DMS153 treated with DMSO at 0.1 percent for 48 hours (cell line): ENCODE measurements around the gene UBN1.
A peak's percentile ranks its signal among the peaks of the same experiment; 100 is the strongest.

Experiments used
- DNase-seq: peaks from one replicate; lab custom pipeline; 2025; ENCODE audit not compliant: unreplicated experiment; lab: John Stamatoyannopoulos, UW

Gene UBN1, protein sequence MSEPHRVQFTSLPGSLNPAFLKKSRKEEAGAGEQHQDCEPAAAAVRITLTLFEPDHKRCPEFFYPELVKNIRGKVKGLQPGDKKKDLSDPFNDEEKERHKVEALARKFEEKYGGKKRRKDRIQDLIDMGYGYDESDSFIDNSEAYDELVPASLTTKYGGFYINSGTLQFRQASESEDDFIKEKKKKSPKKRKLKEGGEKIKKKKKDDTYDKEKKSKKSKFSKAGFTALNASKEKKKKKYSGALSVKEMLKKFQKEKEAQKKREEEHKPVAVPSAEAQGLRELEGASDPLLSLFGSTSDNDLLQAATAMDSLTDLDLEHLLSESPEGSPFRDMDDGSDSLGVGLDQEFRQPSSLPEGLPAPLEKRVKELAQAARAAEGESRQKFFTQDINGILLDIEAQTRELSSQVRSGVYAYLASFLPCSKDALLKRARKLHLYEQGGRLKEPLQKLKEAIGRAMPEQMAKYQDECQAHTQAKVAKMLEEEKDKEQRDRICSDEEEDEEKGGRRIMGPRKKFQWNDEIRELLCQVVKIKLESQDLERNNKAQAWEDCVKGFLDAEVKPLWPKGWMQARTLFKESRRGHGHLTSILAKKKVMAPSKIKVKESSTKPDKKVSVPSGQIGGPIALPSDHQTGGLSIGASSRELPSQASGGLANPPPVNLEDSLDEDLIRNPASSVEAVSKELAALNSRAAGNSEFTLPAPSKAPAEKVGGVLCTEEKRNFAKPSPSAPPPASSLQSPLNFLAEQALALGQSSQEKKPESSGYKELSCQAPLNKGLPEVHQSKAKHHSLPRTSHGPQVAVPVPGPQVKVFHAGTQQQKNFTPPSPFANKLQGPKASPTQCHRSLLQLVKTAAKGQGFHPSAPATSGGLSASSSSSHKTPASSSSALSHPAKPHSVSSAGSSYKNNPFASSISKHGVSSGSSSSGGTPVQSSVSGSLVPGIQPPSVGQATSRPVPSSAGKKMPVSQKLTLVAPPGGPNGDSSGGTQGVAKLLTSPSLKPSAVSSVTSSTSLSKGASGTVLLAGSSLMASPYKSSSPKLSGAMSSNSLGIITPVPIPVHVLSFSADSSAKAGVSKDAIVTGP (N-terminal part only)

DNA sequence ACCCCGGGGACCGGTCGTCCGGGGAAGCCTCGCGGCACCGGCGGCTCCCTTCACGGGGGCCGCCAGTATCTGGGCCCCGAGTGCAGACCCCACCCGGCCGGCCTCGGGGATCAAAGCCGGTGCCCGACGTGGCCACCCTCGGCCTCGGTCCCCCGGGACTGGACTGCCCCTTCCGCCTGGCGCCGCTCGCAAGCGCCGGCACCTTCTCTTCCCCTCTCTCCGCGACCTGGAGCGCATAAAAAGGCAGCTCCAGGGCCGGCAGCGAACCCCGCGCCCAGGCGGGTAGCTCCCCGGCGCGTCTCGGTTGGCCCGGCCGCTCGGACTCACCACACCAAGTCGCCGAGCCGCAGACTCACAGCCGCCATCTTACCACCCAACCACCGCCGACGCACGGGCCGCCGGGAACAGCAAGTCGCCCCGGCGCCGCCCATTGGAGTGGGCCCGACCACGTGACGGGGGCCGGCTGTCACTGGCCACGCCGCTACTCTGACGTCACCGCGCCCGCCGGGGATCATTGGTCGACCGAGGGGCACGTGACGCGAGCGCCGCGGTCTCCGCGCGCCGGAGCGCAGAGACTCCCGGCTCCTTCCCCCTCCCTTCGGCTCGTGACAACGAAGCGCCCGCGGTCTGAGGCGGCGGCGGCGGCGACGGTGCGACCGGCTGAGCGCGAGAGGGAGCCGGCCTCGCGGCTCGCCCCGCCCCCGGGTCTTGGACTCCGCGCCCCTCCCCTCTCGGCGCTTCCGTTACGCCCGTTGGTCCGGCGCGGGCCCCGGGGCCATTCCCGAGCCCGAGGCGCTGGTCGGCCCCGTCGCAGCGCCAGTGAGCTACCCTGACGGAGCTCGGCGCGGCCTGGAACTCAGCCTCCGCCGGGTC is at the start of gene UBN1, which contains the start of gene GLYR1:
Gene UBN1 (plus strand): TSS at position 581 of the 873 bp plus-strand sequence. CDS start 5,437 bp downstream, outside the sequence.
Gene GLYR1 (minus strand): TSS at position 388 of the 873 bp plus-strand sequence. CDS start 23 bp downstream, at position 365.
- peak; percentile 95 for DNase-seq

DNA sequence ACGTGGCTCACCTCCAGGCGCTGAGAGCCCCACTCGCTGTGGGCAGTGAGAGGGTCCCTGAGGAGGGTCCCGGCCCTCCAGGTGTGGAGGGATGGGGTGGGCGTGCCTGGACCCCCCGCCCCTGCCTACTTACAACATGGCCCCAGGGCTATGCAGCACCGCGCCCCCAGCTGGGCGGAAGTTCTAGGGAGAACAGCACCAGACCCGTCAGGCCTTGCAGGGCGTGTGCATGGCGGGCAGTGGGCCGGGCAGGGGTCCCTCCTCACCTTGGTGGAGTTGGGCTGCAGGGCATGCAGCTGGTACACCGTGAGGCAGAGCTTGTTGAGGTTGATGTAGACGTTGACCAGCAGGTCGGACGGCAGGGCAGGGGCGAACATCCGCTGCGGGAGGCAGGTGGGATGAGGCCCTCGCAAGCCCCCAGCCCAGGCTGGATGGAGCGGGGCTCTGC is 49.5 kb upstream of the UBN1 start:
- DNase-seq = no peak

DNA sequence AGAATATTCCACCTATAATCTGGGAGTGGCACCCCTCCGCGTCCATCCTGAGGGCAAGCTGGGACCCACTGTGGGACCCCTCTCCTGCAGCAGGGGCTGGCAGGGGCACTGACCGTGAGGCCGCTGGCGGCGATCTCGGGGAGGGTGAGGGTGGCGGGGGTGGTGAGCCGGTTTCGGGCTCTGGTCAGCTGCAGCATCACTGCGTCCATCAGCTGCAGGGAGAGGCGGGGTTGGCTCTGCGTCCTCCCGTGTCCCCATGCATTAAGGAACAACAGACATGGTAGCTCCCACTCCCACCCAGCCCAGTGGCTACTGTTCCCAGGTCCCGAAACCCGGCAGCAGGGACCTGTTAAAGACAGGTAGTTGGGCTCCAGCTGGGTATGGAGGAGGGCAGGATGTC is 48.8 kb upstream of the UBN1 start:
- no peak for DNase-seq

DNA sequence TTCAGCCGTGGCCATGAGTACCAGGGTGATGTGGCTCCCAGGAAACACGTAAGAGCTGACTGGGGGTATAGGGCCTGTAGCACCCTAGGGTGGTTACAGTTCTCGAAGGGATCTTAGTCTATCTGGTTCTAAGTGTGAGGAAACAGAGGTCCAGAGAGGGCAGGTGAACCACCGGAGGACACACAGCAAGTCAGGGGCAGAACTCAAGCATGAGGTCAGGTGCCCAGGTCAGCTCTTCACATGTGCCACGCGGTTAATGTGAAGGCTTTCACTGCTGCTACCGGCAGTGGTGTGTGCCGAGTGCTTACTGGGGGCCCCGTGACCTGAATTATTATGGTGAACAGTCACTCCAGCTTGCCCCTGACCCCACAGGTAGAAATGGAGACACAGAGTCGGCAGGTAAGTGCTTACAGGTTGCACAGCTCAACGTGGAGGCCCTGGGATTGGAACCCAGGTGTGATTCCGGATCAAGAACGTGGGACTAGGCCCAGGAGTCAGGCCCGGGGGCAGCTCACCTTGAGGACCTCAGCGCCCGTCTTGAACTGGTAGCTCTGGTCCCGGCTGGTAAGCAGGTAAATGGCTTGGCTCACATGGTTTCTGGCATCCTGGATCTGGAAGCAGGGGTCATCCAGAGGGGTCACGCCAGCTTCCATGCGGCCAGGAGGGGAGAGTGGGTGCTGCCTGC is 48.0 kb upstream of the UBN1 start:
- DNase-seq = no peak

DNA sequence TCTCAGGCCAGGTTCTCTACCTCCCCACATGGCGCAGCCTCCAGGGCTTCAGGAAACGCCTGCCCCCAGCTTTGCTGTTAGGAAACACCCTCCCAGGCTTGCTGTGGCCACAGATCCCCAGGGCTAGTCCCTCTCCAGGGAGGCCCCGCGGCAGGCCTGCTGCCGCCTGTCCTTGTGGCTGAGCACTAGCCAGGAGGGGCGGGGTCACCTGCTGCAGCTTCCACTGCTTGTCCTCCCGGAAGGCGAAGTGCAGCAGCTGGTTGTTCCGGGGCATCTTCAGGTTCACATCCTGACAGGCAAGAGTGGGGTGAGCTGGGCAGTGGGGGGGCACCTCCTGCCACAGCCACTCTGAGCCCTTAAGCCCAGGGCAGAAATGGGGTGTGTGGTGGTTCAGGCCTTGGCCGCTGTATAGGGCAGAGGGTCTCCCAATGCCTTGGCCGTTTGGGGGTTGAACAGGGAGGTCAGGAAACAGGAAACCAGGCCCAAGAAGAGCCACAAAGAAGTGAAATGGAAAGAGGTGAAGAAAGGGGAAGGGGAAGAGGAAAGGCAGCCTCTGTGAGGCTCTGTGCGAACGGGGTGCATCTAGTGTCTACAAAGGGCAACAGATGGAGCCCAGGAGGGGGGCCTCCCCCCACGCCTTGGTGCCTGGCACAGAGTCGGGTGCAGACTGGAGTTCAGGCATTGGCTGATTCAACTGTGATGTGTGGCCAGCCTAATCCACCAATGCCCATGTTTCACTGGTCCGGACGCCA is 46.8 kb upstream of the UBN1 start:
- DNase-seq = peak; percentile 79

DNA sequence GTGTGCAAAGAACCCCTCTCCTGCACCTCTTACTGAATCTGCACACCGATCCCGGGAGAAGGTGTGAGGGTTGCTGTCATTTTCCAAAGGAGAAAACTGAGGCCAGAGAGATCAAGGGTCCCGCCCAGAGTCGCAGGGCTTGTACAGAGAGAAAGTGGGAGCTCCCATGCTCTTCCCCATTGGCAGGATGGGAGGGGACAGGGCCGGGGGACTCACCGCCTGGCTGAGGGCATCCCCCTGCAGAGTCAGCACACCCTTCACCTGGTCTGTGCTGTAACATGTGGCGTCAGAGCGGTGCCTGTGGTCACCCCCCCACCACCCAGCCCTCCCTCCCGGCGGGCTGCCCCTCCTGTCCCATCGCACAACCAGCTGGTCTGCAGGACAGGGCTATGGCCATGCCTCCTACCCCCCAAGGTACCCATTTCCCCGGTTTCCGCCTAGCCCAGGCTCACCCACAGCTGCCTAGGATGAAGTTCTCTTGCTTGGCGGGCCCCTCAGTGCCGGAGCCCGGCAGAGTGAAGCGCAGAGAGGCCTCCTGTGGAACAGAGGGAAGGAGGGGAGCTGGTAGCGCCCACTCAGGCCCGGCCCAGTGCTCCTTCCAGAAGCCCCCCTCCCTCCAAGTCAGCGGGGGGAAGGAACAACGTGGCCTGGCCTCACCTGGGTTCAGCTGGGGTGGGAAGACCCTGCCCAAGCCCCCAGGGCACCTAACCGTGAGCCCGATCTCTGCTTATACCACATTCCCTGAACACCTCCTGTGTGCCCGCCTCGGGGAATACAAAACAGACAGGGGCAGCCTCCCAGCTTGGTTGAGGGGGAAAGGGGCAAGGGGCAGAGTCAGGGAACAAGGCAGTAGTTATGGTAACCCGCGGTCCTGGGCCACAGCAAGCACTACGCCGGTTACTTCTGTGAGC is 46.0 kb upstream of the UBN1 start:
- DNase-seq = no peak

DNA sequence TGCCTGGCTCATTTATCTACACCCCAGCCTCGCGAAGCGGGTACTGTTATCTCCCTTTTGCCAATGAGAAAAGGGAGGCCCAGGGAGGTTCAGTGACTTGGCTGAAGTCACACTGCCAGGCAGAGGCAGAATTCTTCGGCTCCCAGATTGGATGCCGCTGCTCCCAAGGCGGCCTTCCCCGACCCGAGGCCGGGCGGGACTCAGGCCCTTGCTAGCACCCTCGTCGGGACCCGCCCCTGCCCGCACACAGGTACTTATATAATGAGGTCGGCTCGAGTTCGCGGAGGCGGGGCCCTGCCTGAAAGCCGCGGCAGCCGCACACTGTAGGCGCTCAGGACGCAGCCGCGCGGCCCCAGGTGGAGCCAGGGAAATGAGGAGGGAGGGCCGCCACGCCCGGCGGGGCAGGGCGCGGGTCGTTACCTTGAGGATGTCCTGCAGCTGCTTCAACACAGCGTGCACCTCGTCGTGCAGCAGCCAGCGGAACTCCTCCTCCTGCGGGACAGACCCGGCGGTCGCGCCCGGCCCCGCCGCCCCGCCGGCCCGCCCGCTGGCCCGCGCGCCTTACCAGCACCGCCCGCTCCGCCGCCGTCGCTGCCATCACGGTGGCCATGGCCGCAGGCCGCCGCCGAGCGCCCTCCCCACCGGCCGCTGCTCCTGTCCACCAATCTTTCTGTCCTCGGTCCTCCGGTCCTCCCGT is 45.2 kb upstream of the UBN1 start, which contains the start of gene ROGDI:
Gene ROGDI (minus strand): TSS at position 672 of the 697 bp plus-strand sequence. CDS start 62 bp downstream, at position 610.
- DNase-seq = peak; percentile 84

DNA sequence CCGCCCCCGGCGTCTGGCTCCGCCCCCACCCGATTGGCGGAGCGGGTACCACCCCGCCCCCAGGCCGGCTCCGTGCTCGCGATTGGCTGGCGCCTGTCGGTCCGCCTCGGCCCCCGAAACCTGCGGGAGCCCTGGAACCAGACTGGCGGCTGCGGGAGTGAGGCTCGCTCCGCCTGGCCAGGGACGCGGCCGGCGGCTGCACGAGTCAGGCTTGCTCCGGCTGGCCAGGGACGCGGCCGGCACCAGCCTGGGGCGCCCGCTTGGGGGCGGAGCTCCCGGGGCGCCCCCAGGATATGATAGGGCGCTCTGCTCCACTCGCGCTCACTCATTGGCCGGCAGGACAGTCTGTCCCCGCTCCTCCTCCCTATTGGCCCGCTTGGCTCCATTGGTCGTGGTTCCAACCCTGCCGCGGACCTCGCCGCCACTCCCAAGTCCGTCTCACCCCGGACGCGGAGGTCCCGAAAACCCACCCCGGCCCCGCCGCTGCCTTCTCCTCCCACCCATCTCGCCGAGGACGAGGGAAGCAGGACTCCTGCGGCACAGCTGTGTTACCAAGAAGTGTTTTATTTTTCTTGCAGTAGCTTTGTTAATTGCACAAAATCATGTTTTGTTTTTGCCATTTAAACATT is 44.5 kb upstream of the UBN1 start:
- peak; percentile 83 for DNase-seq

DNA sequence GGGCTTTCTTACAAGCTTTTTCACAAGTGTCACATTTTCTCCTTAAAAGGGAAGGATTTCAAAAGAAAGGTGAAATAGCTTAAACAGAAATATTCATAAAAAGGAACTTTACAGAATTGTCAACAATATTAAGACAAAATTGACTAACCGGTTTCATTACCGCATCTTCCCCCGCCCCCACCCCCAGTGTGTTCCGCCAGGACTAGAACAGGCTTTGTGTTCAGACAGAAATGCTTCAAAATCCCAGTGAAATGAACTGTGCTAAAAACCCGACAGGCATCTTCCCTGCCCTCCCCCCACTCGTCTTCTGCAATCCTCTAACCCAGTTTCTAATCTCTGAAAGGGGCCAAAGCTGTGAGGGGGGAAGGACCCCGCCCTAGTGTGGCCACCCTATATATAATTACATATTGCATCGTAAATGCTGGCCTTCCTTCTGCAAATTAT is 43.9 kb upstream of the UBN1 start:
- DNase-seq = no peak

DNA sequence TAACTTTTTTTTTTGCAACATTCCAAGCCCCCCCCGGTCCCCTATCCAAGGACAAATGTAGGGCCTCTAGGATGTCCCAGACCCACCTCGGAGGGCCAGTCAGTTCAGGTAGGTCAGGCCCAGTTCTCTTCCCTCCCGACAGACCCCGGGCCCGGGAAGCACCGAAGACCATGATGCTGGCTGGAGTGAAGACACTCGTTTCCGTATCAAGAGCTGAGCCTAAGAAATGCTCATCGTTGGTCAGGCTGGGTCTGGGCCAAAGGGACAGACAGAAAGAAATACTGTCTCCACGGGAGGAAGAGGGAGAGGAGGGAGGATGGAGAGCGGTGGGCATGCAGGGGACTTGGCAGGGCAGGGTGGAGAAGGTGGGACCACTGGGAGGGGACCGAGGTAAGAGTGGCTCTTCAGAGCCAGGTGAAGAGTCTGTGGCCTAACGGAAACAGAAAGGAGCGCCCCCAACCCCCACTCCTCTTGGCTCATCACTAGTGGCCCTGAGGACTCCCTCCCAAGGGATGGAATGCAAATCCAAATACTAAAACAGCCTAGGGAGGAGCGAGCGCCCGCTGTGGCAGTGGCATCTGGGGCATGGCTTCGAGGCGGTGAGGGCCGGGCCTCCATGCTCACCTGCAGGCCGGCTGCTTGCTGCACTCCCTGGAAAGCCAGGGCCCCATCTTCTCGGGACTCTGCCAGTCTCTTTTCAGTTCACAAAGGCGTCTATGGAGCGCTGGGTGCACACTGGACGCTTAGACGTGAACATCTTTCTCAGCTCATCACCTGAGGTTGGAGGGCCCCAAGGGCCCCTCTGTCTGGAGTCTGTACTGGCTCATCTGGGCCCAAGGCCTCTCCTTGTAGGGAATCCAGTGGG is 43.2 kb upstream of the UBN1 start:
- DNase-seq = no peak

DNA sequence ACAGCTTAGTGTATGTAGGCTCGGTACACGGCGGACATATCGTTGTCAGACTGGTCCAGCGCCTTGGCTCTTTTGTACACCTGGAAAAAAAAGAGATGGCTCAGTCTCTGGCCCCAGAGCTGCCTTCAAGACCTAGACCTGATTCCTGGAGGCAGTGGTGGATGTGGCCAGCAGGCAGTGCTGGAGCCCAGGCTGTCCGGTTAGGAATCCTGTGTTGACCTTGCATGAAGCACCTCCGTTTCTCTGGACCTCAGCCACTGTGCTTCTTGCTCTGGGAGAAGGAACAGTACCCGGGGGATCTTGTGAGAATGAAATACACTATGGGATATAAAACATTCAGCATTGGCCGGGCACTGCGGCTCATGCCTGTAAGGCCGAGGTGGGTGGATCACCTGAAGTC is 42.0 kb upstream of the UBN1 start:
- no peak for DNase-seq

DNA sequence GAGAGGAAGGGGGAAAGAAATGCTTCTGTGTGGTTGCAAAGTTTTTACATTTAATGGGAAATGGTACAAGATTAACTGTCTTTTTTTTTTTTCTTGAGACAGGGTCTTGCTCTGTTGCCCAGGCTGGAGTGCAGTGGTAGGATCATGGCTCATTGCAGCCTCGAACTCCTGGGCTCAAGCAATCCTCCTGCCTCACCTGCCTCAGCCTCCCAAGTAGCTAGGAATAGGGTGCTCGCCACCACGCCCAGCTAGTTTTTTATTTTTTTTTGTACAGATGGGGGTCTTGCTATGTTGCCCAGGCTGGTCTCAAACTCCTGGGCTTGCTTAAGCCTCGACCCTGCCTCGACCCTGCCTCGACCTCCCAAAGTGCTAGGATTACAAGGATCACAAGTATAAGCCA is 41.0 kb upstream of the UBN1 start:
- DNase-seq = no peak

DNA sequence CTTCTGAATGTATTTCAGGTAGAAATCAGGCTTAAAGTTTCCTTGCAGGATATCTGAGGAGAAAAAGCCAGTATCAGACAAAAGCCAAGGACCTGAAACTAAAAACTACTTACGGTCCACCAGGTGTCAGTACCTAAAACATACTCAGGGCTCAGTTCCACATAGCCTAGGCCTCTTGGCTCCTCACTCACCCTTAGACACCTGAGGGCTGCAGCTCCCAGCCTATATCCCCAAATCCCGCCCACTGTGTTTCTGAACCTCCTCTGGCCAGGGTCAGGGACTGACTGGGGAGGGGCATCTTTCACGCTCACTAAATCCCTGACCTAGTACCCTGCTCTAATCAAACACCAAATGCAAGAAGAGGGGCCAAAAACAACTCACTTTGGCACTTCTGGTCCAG is 36.0 kb upstream of the UBN1 start:
- no peak for DNase-seq

DNA sequence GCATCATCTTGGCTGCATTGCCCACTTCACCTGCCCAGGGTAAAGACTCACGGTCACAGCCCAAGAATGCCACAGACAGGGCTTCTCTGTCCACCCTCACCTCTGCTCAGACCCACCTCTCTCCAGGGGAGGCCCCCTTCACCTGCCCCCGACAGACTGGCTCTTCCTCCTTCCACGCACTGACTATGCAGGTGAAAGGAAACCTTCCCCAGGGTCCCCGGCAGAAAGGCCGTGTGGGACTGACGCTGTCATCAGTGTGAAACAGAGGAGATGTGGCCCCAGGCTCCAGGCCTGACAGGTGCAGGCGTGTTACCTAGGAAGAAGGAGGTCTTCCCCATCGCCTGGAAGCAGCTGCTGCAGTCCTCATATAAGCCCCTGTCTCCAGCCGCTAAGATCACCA is 35.5 kb upstream of the UBN1 start:
- DNase-seq = no peak

DNA sequence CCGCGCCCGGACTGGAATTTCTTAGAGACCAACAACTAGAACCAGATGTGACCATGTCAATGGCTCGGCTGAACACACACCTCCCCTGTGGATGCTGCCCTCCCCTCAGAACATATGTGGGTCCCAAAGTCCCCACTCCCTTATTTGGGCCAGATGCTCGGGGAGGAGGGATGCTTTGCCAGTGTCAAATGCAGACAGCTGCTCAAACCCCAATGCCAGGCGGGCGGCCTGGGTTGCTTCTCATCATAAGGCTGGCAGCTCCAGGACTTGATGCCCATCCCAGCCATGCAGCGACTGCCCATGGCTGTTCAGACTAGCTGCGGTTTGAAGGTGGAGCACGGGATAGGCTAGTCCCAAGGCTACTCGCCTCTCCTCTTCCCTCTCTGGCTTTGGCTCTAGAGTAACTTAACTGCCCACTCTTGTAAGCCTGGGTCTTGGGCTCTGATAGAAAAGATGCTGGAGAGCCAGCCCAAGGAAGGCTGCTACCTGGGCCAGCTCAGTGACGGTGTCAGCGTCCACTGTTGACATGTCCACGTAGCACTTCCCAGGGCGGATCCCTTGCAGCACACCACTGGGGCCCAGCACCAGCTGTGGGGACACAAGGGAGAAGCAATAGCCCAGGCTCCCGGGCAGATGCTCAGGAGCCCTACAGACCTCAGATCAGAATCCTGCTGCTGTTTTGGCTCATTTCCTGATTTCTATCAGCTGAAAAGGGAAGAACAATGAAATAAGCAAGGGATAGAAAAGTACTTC is 33.9 kb upstream of the UBN1 start:
- DNase-seq = no peak
